Panc1 (cell line): ENCODE results near the gene ZBTB47. TPM values are rescaled to one million over a fixed set of nuclear protein-coding genes. Genes with fewer than 3 reads are reported as not detected.

Experiments used
- ATAC-seq: fragments of 200-7000 bp; cut with Tn5 transposase; 2 replicates; pipeline ENCODE4 v1.9.1; 2020; ENCODE audit warnings: mild to moderate bottlenecking, moderate library complexity
- BruUV-seq: library from RNA; stranded (reverse); fragments of 400-500 nt; replicated peaks from 2 replicates; lab custom pipeline; 2021; lab: Mats Ljungman, UMichigan
- CTCF ChIA-PET: fragments of 300-600 bp; sonication (Branson Sonifier 250); formaldehyde crosslinking; loops from one replicate; lab custom pipeline; 2022; ENCODE audit warnings: antibody characterized with exemption; lab: Charles Lee
- POLR2A ChIA-PET: fragments of 300-600 bp; sonication (Branson Sonifier 250); formaldehyde crosslinking; loops from one replicate; lab custom pipeline; 2022; ENCODE audit warnings: antibody characterized with exemption; lab: Charles Lee
- DNase-seq: peaks from one replicate; pipeline ENCODE4 v3.0.0-alpha.2; 2010; ENCODE audit warnings: low read depth, low spot score
- H3K27ac ChIP-seq: 2 replicates; pipeline ENCODE4 v1.5.1; 2011; ENCODE audit warnings: mild to moderate bottlenecking, low read length, inconsistent platforms
- H3K27me3 ChIP-seq: fragments of 200-500 bp; sonication (Bioruptor generic); 2 replicates; pipeline ENCODE4 v1.6.0; 2014; ENCODE audit warnings: low read length, inconsistent platforms; ENCODE audit not compliant: control insufficient read depth, insufficient read depth
- H3K36me3 ChIP-seq: fragments of 200-500 bp; sonication (Bioruptor generic); 2 replicates; pipeline ENCODE4 v1.5.1; 2014; ENCODE audit warnings: inconsistent platforms, mild to moderate bottlenecking, low read length, moderate library complexity; ENCODE audit not compliant: control insufficient read depth, insufficient read depth
- H3K4me1 ChIP-seq: 2 replicates; pipeline ENCODE4 v1.5.1; 2011; ENCODE audit warnings: inconsistent platforms, mild to moderate bottlenecking, low read length, moderate library complexity; ENCODE audit not compliant: control insufficient read depth, insufficient read depth
- H3K4me3 ChIP-seq, 2 experiments: 2 replicates each; pipeline ENCODE4 v1.5.1; 2011 to 2012; ENCODE audit warnings: low read depth in 2 of 2, low read length in 2 of 2, mild to moderate bottlenecking in 2 of 2, inconsistent platforms in 1 of 2, moderate library complexity in 1 of 2
- H3K9me3 ChIP-seq: fragments of 200-500 bp; sonication (Bioruptor generic); 2 replicates; pipeline ENCODE4 v1.5.1; 2014; ENCODE audit warnings: low read depth, mild to moderate bottlenecking, inconsistent platforms, low read length, moderate library complexity; ENCODE audit not compliant: control insufficient read depth, insufficient read depth
- CTCF ChIP-seq: fragments of 450-650 bp; IDR thresholded peaks from 2 replicates; pipeline ENCODE4 v1.5.1; 2017; ENCODE audit warnings: mild to moderate bottlenecking
- POLR2AphosphoS5 ChIP-seq: IDR thresholded peaks from 2 replicates; pipeline ENCODE4 v1.6.1; 2012; ENCODE audit warnings: mild to moderate bottlenecking, low read depth, low read length, moderate library complexity
- REST ChIP-seq, 2 experiments: IDR thresholded peaks; 2 replicates each; pipeline ENCODE4 v1.6.1; 2011 to 2012; ENCODE audit warnings: low read depth in 2 of 2, control low read depth in 1 of 2, low read length in 1 of 2, mild to moderate bottlenecking in 1 of 2, moderate library complexity in 1 of 2; ENCODE audit not compliant: insufficient read depth in 1 of 2
- SIN3A ChIP-seq: IDR thresholded peaks from 2 replicates; pipeline ENCODE4 v1.6.1; 2012; ENCODE audit warnings: low read depth, mild to moderate bottlenecking, low read length, moderate library complexity, borderline replicate concordance; ENCODE audit not compliant: insufficient read depth
- TCF7L2 ChIP-seq: IDR thresholded peaks from 2 replicates; pipeline ENCODE4 v1.6.1; 2011; ENCODE audit warnings: mild to moderate bottlenecking, low read depth, low read length, inconsistent platforms
- in situ Hi-C: cut with HindIII; loops from 2 replicates; pipeline ENCODE4 v1.10.0; 2016; ENCODE audit warnings: low sequenced_read_pairs, low pct_unique_long_range_greater_than_20kb
- intact Hi-C: fragments of 100-400 bp; cut with micrococcal nuclease; formaldehyde crosslinking; loops from one replicate; pipeline ENCODE4 v1.10.0; 2022; ENCODE audit not compliant: unreplicated experiment
- total RNA-seq: library from RNA; stranded (reverse); gene quantifications from one replicate; pipeline ENCODE4 v1.2.1, GENCODE V29; 2021; ENCODE audit not compliant: unreplicated experiment

Gene ZBTB47
- total RNA-seq, 1 experiment from 2014 or later: 3.6 TPM

- intact Hi-C loops (no loop called here), in situ Hi-C loops (no loop called here)
- no peak overlapping the region for H3K4me3 ChIP-seq
- ChIA-PET POLR2A (no interaction called here), CTCF (no interaction called here)
- H3K4me1 ChIP-seq: no peaks in the 10 kb centered on the region
- no peaks in the 10 kb centered on the region for H3K27me3 ChIP-seq
- BruUV-seq: no TSS peak
- no peaks in the 10 kb centered on the region for H3K36me3 ChIP-seq
- no peak overlapping the region for H3K27ac ChIP-seq
- ATAC-seq (no peak), DNase-seq (no peak)
- no peaks in the 10 kb centered on the region for H3K9me3 ChIP-seq
- no peak for TF ChIP-seq SIN3A
- TF ChIP-seq TCF7L2: no peak
These were observed 56.1 kb downstream of the ZBTB47 start for GRCh38 chr3:42709621-42710020.

GRCh38 chr3:42710323-42711021 lies 57.0 kb downstream of the ZBTB47 start:
- CTCF ChIA-PET: no interaction called here
- intact Hi-C loops: no loop called here
- Histone ChIP-seq H3K27me3 (no peaks in the 10 kb centered on the region), H3K9me3 (no peaks in the 10 kb centered on the region), H3K4me1 (no peaks in the 10 kb centered on the region), H3K36me3 (no peaks in the 10 kb centered on the region), H3K4me3 (no peak overlapping the region), H3K27ac (no peak overlapping the region)
- ATAC-seq: no peak
- DNase-seq: no peak
- POLR2A ChIA-PET: no interaction called here
- no TSS peak for BruUV-seq
- no peak for TF ChIP-seq POLR2AphosphoS5
- TF ChIP-seq CTCF: no peak
- TF ChIP-seq SIN3A: no peak
- no peak for TF ChIP-seq TCF7L2
- no peak for TF ChIP-seq REST (IDR thresholded peaks at IDR 0.05; ENCODE audit: insufficient read depth in 1 of 2, low read depth in 2 of 2, low read length in 1 of 2)
- in situ Hi-C loops: no loop called here

- no TSS peak for BruUV-seq
- H3K36me3 ChIP-seq: no peaks in the 10 kb centered on the region
- DNase-seq: no peak
- POLR2A ChIA-PET: no interaction called here
- H3K27me3 ChIP-seq: no peaks in the 10 kb centered on the region
- H3K27ac ChIP-seq: no peak overlapping the region
- intact Hi-C loops (no loop called here), in situ Hi-C loops (no loop called here)
- CTCF ChIA-PET: interaction anchor here (0.5 to 0.7 kb wide), 3 partner anchors 11 to 46 kb away, joined by 3 to 6 read pairs (median 3); no protein-coding TSS in a partner anchor
- TF ChIP-seq SIN3A: no peak
- no peak for TF ChIP-seq CTCF
- TF ChIP-seq POLR2AphosphoS5: no peak
- TF ChIP-seq REST (IDR thresholded peaks at IDR 0.05; ENCODE audit: insufficient read depth in 1 of 2, low read depth in 2 of 2, low read length in 1 of 2): no peak
- no peak for TF ChIP-seq TCF7L2
- ATAC-seq: peak; percentile 65; the same call in 1 of the 2 replicates
- H3K9me3 ChIP-seq: no peaks in the 10 kb centered on the region
- H3K4me3 ChIP-seq: no peak overlapping the region
- H3K4me1 ChIP-seq: no peaks in the 10 kb centered on the region
These were observed 58.2 kb downstream of the ZBTB47 start for GRCh38 chr3:42711491-42712343.
